Measurements from ENCODE around the gene OSCP1. TPM values are rescaled to one million over a fixed set of nuclear protein-coding genes. Genes with fewer than 3 reads are reported as not detected.

Gene OSCP1
- total RNA-seq, 1 donor from 2014 or later: 5.2 TPM

- Histone ChIP-seq H3K27me3 (no peaks in the 10 kb centered on the region), H3K27ac (peak overlapping the region; percentile 69), H3K36me3 (peaks cover 0 to 7% of the 10 kb centered on the region in 2 donors), H3K4me3 (no peak overlapping the region), H3K9me3 (no peaks in the 10 kb centered on the region), H3K4me1 (peaks cover 6% of the 10 kb centered on the region)
- intact Hi-C loops (cut with DNase I): loop anchor here (5.0 kb wide), 2 partner anchors 78 to 318 kb away; no protein-coding TSS in a partner anchor
- no peak for DNase-seq (ENCODE audit: extremely low spot score in 2 of 2)
- TF ChIP-seq POLR2A (IDR thresholded peaks at IDR 0.05) (no peak), CTCF (IDR thresholded peaks at IDR 0.05) (no peak)
Observed at GRCh38 chr1:36420409-36420808, 29.8 kb downstream of the OSCP1 start.

GRCh38 chr1:36419569-36419968, 30.7 kb downstream of the OSCP1 start:
- TF ChIP-seq CTCF (IDR thresholded peaks at IDR 0.05) (no peak), POLR2AphosphoS5 (IDR thresholded peaks at IDR 0.05; ENCODE audit: insufficient read depth in 1 of 2, low read depth in 1 of 2) (no peak), POLR2A (IDR thresholded peaks at IDR 0.05) (no peak)
- Histone ChIP-seq H3K27me3 (no peaks in the 10 kb centered on the region), H3K9me3 (no peaks in the 10 kb centered on the region), H3K36me3 (peaks cover 0 to 7% of the 10 kb centered on the region in 2 donors), H3K27ac (no peak overlapping the region), H3K4me1 (peaks cover 6% of the 10 kb centered on the region), H3K4me3 (no peak overlapping the region)
- DNase-seq (ENCODE audit: extremely low spot score in 2 of 2): no peak
- intact Hi-C loops (cut with DNase I): no loop called here

- intact Hi-C loops (cut with DNase I): no loop called here
- no peak for DNase-seq (ENCODE audit: extremely low spot score in 2 of 2)
- Histone ChIP-seq H3K4me1 (peaks cover 6% of the 10 kb centered on the region), H3K36me3 (peaks cover 0 to 7% of the 10 kb centered on the region in 2 donors), H3K27ac (no peak overlapping the region), H3K27me3 (no peaks in the 10 kb centered on the region), H3K4me3 (no peak overlapping the region), H3K9me3 (no peaks in the 10 kb centered on the region)
- TF ChIP-seq POLR2AphosphoS5 (IDR thresholded peaks at IDR 0.05; ENCODE audit: insufficient read depth in 1 of 2, low read depth in 1 of 2): no peak
- no peak for TF ChIP-seq CTCF (IDR thresholded peaks at IDR 0.05)
- no peak for TF ChIP-seq POLR2A (IDR thresholded peaks at IDR 0.05)
Observed at GRCh38 chr1:36419140-36419539, 31.1 kb downstream of the OSCP1 start.

DNA sequence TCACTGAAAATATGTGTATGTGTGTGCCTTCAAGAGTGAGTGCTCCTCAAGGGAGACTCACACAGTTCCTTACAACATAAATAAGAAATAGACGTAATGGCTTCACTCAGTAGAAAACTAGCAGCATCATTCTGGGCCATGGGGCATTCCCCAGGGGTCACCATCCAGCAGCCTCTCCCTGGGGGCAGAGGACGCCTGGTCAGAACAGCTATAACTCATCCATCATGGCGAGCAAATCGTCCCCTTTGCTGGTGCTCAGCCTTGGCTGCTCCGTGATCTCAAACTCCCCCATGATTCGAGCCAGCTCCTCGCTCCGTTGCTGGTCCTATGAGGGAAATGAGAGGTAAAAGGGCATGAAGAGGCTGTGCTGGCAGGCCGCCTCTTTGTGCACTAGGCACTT, 32.3 kb downstream of the OSCP1 start:
- intact Hi-C loops (cut with DNase I): no loop called here
- no peak for TF ChIP-seq CTCF (IDR thresholded peaks at IDR 0.05)
- no peak for TF ChIP-seq POLR2AphosphoS5 (IDR thresholded peaks at IDR 0.05; ENCODE audit: insufficient read depth in 1 of 2, low read depth in 1 of 2)
- no peak for TF ChIP-seq POLR2A (IDR thresholded peaks at IDR 0.05)
- Histone ChIP-seq H3K27ac (no peak overlapping the region), H3K9me3 (no peaks in the 10 kb centered on the region), H3K36me3 (peaks cover 0 to 7% of the 10 kb centered on the region in 2 donors), H3K4me3 (no peak overlapping the region), H3K27me3 (no peaks in the 10 kb centered on the region), H3K4me1 (peaks cover 6% of the 10 kb centered on the region)
- no peak for DNase-seq (ENCODE audit: extremely low spot score in 2 of 2)

DNA sequence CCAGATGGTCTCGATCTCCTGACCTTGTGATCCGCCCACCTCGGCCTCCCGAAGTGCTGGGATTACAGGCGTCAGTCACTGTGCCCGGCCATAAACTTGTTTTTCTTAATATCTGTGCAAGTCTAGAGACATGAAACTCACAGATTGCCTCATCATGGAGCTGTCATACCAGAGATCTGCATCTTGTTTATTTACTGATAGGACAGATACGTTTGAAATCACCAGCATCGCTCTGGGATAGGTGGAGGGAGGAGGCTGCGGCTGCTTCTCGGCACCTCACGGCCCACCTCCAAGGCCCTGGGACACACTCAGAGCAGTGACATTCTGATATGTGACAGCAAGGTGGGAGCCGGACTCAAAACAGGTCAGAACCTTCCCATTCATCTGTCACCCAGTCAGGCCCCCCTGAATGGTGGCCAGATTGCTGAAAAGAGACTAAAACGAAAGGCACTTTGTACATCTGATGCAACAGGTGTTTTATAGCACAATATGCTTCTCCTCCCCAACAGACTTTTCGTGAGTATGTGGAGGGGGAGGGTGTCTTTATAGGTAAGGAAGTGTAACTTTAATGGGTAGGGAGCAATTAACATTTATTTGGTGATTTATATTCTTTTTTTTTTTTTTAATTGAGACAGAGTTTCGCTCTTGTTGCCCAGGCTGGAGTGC, 34.5 kb downstream of the OSCP1 start:
- DNase-seq (ENCODE audit: extremely low spot score in 2 of 2): no peak
- intact Hi-C loops (cut with DNase I): no loop called here
- no peaks in the 10 kb centered on the region for H3K36me3 ChIP-seq
- no peak overlapping the region for H3K4me3 ChIP-seq
- TF ChIP-seq POLR2A (IDR thresholded peaks at IDR 0.05) (no peak), CTCF (IDR thresholded peaks at IDR 0.05) (no peak), POLR2AphosphoS5 (IDR thresholded peaks at IDR 0.05; ENCODE audit: insufficient read depth in 1 of 2, low read depth in 1 of 2) (no peak)
- no peak overlapping the region for H3K27ac ChIP-seq
- peaks cover 6% of the 10 kb centered on the region for H3K4me1 ChIP-seq
- no peaks in the 10 kb centered on the region for H3K27me3 ChIP-seq
- no peaks in the 10 kb centered on the region for H3K9me3 ChIP-seq

Measured in vagina (tissue), 2 donors.